Measurements from ENCODE around the gene QSOX2. TPM values are rescaled to one million over a fixed set of nuclear protein-coding genes. Genes with fewer than 3 reads are reported as not detected.

The QSOX2 gene
- total RNA-seq, 4 donors from 2014 or later: 5.6 to 18.5 (median 6.6) TPM

- TF ChIP-seq, protein P1, sequence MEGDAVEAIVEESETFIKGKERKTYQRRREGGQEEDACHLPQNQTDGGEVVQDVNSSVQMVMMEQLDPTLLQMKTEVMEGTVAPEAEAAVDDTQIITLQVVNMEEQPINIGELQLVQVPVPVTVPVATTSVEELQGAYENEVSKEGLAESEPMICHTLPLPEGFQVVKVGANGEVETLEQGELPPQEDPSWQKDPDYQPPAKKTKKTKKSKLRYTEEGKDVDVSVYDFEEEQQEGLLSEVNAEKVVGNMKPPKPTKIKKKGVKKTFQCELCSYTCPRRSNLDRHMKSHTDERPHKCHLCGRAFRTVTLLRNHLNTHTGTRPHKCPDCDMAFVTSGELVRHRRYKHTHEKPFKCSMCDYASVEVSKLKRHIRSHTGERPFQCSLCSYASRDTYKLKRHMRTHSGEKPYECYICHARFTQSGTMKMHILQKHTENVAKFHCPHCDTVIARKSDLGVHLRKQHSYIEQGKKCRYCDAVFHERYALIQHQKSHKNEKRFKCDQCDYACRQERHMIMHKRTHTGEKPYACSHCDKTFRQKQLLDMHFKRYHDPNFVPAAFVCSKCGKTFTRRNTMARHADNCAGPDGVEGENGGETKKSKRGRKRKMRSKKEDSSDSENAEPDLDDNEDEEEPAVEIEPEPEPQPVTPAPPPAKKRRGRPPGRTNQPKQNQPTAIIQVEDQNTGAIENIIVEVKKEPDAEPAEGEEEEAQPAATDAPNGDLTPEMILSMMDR (IDR thresholded peaks at IDR 0.05): no peak
- no peak for ATAC-seq (ENCODE audit: low FRiP score)
- DNase-seq (ENCODE audit: low spot score): no peak
Observed at GRCh38 chr9:136201174-136201573, 44.4 kb downstream of the QSOX2 start.

DNA sequence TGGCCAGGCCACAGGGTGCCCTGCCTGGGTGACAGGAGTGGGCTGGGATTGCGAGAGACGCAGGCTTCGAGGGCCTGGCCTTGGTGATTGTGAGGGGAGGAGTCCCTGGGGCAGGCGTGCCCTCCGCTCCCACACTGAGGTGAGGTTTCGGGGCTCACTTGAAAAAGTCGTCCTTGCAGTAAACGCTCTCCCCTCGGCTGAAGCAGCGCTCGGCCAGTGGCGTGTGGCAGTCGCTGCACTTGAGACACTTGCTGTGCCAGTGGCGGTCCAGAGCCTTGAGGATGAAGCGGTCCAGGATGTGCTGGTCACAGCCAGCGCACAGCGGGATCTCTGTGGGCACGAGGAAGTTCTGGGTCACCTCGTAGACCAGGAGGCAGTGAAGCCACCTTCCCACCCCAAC lies 45.2 kb downstream of the QSOX2 start:
- TF ChIP-seq, protein P1 (IDR thresholded peaks at IDR 0.05): no peak
- DNase-seq (ENCODE audit: low spot score) (no peak), ATAC-seq (ENCODE audit: low FRiP score) (no peak)

DNA sequence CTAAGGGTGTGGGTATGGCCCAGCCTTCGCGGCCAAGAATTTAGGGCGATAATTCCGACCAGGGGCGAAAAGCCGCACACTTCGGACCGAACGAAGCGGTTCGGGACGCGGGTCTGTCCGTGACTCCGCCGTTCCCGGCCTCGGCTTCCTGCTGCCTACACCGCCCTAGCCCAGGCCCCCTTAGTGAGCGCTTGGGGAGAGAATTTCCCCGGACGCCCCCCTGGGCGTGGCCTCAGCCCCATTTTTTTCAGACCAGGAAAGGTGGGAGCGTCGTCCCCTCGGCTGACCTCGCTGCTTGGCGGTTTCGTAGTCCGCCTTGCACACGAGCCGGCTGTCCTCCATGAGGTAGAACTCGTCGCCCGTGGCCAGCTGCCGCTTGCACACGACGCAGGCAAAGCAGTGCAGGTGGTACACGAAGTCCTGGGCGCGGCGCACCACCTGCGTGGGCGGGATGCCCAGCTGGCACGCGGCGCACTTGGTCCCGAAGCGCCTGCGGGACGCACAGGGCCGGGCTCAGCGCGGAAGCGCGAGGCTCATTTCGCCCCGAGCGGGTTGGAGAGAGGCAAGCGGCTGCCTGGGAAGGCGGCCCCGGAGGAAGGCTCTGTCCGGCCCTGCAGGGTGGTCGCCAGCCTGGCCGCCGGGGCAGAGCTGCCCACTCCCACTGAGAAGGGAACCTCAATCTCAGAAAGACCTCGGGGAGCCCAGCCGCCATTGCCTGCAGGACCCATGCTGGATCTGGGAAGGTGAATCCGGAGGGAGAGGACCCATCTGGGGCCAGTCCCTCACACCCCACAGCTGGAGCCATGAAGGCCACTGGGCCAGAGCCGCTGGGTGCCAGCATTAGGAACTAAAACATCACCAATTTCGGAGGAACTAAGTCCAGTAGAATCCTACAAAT lies 46.0 kb downstream of the QSOX2 start:
- no peak for ATAC-seq (ENCODE audit: low FRiP score)
- TF ChIP-seq, protein P1 (IDR thresholded peaks at IDR 0.05): no peak
- DNase-seq (ENCODE audit: low spot score): no peak

GRCh38 chr9:136198605-136199083 lies 47.0 kb downstream of the QSOX2 start:
- TF ChIP-seq, protein P1 (IDR thresholded peaks at IDR 0.05): no peak
- DNase-seq (ENCODE audit: low spot score) (no peak), ATAC-seq (ENCODE audit: low FRiP score) (no peak)

DNA sequence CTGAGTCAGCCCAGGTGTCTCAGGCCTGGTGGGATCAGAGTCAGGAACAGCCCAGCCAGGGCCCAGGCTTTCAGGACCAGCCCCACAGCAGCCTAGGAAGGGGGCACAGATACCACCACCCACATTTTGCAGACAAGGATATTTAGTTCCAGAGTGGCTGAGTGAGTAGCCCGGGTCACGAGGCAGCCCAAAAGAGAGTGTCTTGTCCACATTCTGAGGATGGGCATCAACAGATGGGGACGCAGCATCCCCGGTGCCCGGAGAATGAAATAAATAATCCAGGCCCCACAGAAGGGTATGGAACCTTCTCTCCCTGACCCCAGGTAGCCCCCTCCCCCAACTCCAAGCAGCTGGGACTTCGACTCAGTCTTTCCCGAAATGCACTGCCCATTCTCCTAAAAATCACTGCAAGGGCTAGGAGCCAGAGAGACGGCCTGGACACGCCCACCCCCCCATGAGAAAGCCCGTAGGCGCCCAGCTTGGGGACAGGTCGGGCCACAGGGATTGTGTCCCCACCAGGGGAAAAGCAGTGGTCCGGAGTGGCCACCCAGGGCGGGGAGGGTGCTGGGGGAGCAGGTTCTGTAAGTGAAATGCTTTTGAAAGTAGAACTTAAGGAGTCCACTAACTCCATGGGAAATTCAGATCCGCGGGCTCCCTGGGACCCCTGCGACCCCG lies 47.5 kb downstream of the QSOX2 start:
- no peak for DNase-seq (ENCODE audit: low spot score)
- ATAC-seq (ENCODE audit: low FRiP score): no peak
- TF ChIP-seq, protein P1 (IDR thresholded peaks at IDR 0.05): no peak

- no peak for ATAC-seq (ENCODE audit: low FRiP score)
- TF ChIP-seq, protein P1 (IDR thresholded peaks at IDR 0.05): no peak
- no peak for DNase-seq (ENCODE audit: low spot score)
Observed at GRCh38 chr9:136197084-136197875, 48.3 kb downstream of the QSOX2 start.
